ENCODE measurements around the gene SPOCK2. TPM values are rescaled to one million over a fixed set of nuclear protein-coding genes. Genes with fewer than 3 reads are reported as not detected.

The SPOCK2 gene
- total and polyA plus RNA-seq, 2 of the 13 experiments (the other 11 are each of a cell fraction or from before 2014, with no cell fraction given): 8.6 to 30.6 TPM

DNA sequence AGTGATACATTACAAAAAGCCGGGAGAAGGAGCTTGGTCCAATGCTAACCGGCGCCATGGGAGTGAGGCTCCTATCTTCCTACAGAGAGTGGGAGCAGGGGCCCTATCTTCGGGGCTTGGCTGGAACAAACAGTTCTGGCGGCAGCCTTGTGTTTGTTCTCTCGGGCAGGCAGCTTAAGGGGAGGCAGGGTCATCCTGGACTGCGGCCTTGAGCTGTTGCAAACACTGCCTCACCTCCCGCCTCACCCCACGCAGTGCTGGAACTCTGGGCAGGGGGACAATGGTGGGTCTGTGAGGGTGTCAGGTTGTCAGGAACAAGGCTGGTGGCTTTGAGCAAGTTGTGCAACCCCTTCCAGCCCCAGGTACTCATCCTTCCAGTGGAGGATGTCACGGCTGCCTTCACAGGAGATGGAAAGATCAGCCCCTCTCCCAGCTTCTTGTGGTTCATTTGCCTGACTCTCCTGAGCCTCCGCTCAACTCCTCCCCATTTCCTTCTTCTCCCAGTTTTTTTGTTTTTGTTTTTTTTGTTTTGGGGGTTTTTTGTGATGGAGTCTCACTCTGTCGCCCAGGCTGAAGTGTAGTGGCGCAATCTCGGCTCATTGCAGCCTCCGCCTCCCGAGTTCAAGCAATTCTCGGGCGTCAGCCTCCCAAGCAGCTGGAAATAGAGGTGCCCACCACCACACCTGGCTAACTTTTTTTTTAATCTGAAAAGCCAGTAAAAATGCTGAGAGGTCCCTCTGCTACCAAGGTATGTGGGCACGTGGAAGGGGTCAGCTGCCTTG, 57.4 kb downstream of the SPOCK2 start (continued):
- TF ChIP-seq, protein P1, sequence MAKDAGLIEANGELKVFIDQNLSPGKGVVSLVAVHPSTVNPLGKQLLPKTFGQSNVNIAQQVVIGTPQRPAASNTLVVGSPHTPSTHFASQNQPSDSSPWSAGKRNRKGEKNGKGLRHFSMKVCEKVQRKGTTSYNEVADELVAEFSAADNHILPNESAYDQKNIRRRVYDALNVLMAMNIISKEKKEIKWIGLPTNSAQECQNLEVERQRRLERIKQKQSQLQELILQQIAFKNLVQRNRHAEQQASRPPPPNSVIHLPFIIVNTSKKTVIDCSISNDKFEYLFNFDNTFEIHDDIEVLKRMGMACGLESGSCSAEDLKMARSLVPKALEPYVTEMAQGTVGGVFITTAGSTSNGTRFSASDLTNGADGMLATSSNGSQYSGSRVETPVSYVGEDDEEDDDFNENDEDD (CRISPR knock-in tag; IDR thresholded peaks at IDR 0.05; ENCODE audit: borderline replicate concordance): peak; percentile 78
- TF ChIP-seq NFE2 (CRISPR knock-in tag; IDR thresholded peaks at IDR 0.05) (no peak), AHR (CRISPR knock-in tag; IDR thresholded peaks at IDR 0.05) (peak; percentile 96; the same call in 1 of the 2 replicates), NCOA2 (CRISPR knock-in tag; IDR thresholded peaks at IDR 0.05) (peak; percentile 97), U2AF1 (optimal IDR thresholded peaks at IDR 0.05; ENCODE audit: low read depth, low read length) (peak; percentile 81), ZNF615 (CRISPR knock-in tag; IDR thresholded peaks at IDR 0.05; ENCODE audit: borderline replicate concordance) (no peak), ETV5 (CRISPR knock-in tag; IDR thresholded peaks at IDR 0.05; ENCODE audit: borderline replicate concordance) (peak; percentile 83), ZNF34 (CRISPR knock-in tag; IDR thresholded peaks at IDR 0.05; ENCODE audit: borderline replicate concordance) (no peak; the same call in 1 of the 2 replicates), THYN1 (CRISPR knock-in tag; IDR thresholded peaks at IDR 0.05; ENCODE audit: borderline replicate concordance, low read depth) (0 out of 2 replicates have a peak, but pooled peaks have one; percentile 70), ZMAT3 (CRISPR knock-in tag; conservative IDR thresholded peaks at IDR 0.05) (peak; percentile 81; the same call in 1 of the 2 replicates), BHLHE40 (IDR thresholded peaks at IDR 0.05; ENCODE audit: low read length) (no peak; the same call in 1 of the 2 replicates), ETV6 (CRISPR knock-in tag; conservative IDR thresholded peaks at IDR 0.05) (0 out of 2 replicates have a peak, but pooled peaks have one; percentile 54), ZNF383 (CRISPR knock-in tag; IDR thresholded peaks at IDR 0.05; ENCODE audit: borderline replicate concordance) (no peak), HOXA3 (CRISPR knock-in tag; IDR thresholded peaks at IDR 0.05) (peak; percentile 97)
- TF ChIP-seq, protein P2, sequence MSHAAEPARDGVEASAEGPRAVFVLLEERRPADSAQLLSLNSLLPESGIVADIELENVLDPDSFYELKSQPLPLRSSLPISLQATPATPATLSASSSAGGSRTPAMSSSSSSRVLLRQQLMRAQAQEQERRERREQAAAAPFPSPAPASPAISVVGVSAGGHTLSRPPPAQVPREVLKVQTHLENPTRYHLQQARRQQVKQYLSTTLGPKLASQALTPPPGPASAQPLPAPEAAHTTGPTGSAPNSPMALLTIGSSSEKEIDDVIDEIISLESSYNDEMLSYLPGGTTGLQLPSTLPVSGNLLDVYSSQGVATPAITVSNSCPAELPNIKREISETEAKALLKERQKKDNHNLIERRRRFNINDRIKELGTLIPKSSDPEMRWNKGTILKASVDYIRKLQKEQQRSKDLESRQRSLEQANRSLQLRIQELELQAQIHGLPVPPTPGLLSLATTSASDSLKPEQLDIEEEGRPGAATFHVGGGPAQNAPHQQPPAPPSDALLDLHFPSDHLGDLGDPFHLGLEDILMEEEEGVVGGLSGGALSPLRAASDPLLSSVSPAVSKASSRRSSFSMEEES (CRISPR knock-in tag; IDR thresholded peaks at IDR 0.05): peak; percentile 85
- TF ChIP-seq, protein P3, sequence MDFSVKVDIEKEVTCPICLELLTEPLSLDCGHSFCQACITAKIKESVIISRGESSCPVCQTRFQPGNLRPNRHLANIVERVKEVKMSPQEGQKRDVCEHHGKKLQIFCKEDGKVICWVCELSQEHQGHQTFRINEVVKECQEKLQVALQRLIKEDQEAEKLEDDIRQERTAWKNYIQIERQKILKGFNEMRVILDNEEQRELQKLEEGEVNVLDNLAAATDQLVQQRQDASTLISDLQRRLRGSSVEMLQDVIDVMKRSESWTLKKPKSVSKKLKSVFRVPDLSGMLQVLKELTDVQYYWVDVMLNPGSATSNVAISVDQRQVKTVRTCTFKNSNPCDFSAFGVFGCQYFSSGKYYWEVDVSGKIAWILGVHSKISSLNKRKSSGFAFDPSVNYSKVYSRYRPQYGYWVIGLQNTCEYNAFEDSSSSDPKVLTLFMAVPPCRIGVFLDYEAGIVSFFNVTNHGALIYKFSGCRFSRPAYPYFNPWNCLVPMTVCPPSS (IDR thresholded peaks at IDR 0.05): no peak
- TF ChIP-seq, protein P4, sequence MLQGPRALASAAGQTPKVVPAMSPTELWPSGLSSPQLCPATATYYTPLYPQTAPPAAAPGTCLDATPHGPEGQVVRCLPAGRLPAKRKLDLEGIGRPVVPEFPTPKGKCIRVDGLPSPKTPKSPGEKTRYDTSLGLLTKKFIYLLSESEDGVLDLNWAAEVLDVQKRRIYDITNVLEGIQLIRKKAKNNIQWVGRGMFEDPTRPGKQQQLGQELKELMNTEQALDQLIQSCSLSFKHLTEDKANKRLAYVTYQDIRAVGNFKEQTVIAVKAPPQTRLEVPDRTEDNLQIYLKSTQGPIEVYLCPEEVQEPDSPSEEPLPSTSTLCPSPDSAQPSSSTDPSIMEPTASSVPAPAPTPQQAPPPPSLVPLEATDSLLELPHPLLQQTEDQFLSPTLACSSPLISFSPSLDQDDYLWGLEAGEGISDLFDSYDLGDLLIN (CRISPR knock-in tag; IDR thresholded peaks at IDR 0.05; ENCODE audit: borderline replicate concordance): no peak; the same call in 1 of the 2 replicates
- TF ChIP-seq, protein P5, sequence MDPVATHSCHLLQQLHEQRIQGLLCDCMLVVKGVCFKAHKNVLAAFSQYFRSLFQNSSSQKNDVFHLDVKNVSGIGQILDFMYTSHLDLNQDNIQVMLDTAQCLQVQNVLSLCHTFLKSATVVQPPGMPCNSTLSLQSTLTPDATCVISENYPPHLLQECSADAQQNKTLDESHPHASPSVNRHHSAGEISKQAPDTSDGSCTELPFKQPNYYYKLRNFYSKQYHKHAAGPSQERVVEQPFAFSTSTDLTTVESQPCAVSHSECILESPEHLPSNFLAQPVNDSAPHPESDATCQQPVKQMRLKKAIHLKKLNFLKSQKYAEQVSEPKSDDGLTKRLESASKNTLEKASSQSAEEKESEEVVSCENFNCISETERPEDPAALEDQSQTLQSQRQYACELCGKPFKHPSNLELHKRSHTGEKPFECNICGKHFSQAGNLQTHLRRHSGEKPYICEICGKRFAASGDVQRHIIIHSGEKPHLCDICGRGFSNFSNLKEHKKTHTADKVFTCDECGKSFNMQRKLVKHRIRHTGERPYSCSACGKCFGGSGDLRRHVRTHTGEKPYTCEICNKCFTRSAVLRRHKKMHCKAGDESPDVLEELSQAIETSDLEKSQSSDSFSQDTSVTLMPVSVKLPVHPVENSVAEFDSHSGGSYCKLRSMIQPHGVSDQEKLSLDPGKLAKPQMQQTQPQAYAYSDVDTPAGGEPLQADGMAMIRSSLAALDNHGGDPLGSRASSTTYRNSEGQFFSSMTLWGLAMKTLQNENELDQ (CRISPR knock-in tag; IDR thresholded peaks at IDR 0.05; ENCODE audit: borderline replicate concordance): no peak

Measured in HepG2 (cell line).